Hepatocyte (in vitro differentiated cells): ENCODE results near the gene MSI2. TPM values are rescaled to one million over a fixed set of nuclear protein-coding genes. Genes with fewer than 3 reads are reported as not detected.

Experiments used
- DNase-seq: peaks from one replicate; pipeline ENCODE4 v3.0.0-alpha.2; 2016; ENCODE audit warnings: low spot score
- H2AFZ ChIP-seq: fragments of 200-600 bp; sonication (generic); 2 replicates; pipeline ENCODE4 v1.6.0; 2016; ENCODE audit warnings: antibody characterized with exemption, mild to moderate bottlenecking
- H3K27ac ChIP-seq: fragments of 200-600 bp; sonication (generic); 2 replicates; pipeline ENCODE4 v1.5.1; 2016; ENCODE audit warnings: mild to moderate bottlenecking
- H3K27me3 ChIP-seq: fragments of 200-600 bp; sonication (generic); 2 replicates; pipeline ENCODE4 v1.6.1; 2016
- H3K36me3 ChIP-seq: fragments of 200-600 bp; sonication (generic); replicated peaks from 2 replicates; pipeline ENCODE4 v1.5.1; 2016; ENCODE audit warnings: low read depth; ENCODE audit not compliant: insufficient read depth
- H3K4me1 ChIP-seq: fragments of 200-600 bp; sonication (generic); 2 replicates; pipeline ENCODE4 v1.5.1; 2016; ENCODE audit warnings: mild to moderate bottlenecking, moderate library complexity; ENCODE audit not compliant: insufficient read depth
- H3K4me2 ChIP-seq: fragments of 200-600 bp; sonication (generic); 2 replicates; pipeline ENCODE4 v1.6.0; 2016
- H3K4me3 ChIP-seq: fragments of 200-600 bp; sonication (generic); 2 replicates; pipeline ENCODE4 v1.5.1; 2016; ENCODE audit warnings: mild to moderate bottlenecking
- H3K79me2 ChIP-seq: fragments of 200-600 bp; sonication (generic); 2 replicates; pipeline ENCODE4 v1.6.0; 2017; ENCODE audit warnings: mild to moderate bottlenecking
- H3K9me2 ChIP-seq: fragments of 200-600 bp; sonication (generic); replicated peaks from 2 replicates; pipeline ENCODE4 v1.6.0; 2017; ENCODE audit warnings: mild to moderate bottlenecking; ENCODE audit not compliant: insufficient read depth
- H3K9me3 ChIP-seq: fragments of 200-600 bp; sonication (generic); 2 replicates; pipeline ENCODE4 v1.5.1; 2016; ENCODE audit warnings: low read depth, mild to moderate bottlenecking
- H4K20me1 ChIP-seq: fragments of 200-600 bp; sonication (generic); 2 replicates; pipeline ENCODE4 v1.6.0; 2016; ENCODE audit warnings: mild to moderate bottlenecking; ENCODE audit not compliant: insufficient read depth, poor library complexity, severe bottlenecking
- EZH2 ChIP-seq: fragments of 200-600 bp; sonication (generic); IDR thresholded peaks from 2 replicates; pipeline ENCODE4 v1.6.1; 2016; ENCODE audit warnings: antibody characterized with exemption, mild to moderate bottlenecking, borderline replicate concordance
- EZH2phosphoT487 ChIP-seq: fragments of 200-600 bp; sonication (generic); IDR thresholded peaks from one replicate; pipeline ENCODE4 v1.6.1; 2018; ENCODE audit warnings: antibody characterized with exemption, mild to moderate bottlenecking, low read depth, moderate library complexity; ENCODE audit not compliant: unreplicated experiment, severe bottlenecking
- WGBS: methylation state at CpG from one replicate; pipeline ENCODE4 v1.1.6; 2016; ENCODE audit warnings: low lambda C conversion rate; ENCODE audit errors: missing lambda C conversion rate; 5-methylcytosine and 5-hydroxymethylcytosine counted together
- polyA plus RNA-seq: library from polyadenylated mRNA; unstranded; fragments of >200 nt; fragmentation: Nextera tagmentation; extraction: Ambion mirVana; gene quantifications from 2 replicates; pipeline ENCODE4 v1.2.1, GENCODE V29; 2016
- total RNA-seq: library from RNA; depleted of rRNA; stranded (reverse); fragments of >200 nt; gene quantifications from 2 replicates; pipeline ENCODE4 v1.2.3, GENCODE V29; 2014
- TF ChIP-seq, protein P1 (sequence below): fragments of 200-600 bp; sonication (generic); IDR thresholded peaks from 2 replicates; pipeline ENCODE4 v1.5.1; 2016; ENCODE audit warnings: antibody characterized with exemption, mild to moderate bottlenecking; ENCODE audit not compliant: poor library complexity

Gene MSI2
- total and polyA plus RNA-seq, 2 experiments from 2014 or later, result 16.1 to 60.6 TPM

DNA sequence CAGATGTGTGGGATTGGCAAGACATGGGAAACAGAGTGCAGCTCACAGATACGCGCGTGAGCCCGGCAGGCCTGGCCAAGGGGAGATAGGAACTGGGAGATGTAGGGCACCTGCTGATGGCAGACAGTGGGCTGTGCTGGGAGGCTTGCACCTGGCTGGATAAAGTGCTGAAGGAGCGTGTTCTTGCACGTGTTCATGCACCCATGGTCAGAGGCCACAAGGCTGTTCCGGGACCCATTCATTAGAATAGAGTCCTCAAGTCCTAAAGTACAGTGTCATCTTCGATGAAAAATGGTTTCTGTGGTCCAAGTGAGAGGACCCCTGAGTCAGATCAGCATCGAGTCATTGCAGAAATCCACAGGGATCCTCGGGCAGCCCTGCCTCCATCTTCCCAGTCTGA, 252.3 kb downstream of the MSI2 start:
- Histone ChIP-seq H3K27ac (no peak overlapping the region), H3K79me2 (peaks cover 58% of the 10 kb centered on the region), H3K27me3 (no peaks in the 10 kb centered on the region), H3K4me2 (no peak overlapping the region), H3K4me1 (peaks cover 21% of the 10 kb centered on the region), H3K36me3 (no peaks in the 10 kb centered on the region), H3K4me3 (no peak overlapping the region), H4K20me1 (no peaks in the 10 kb centered on the region), H2AFZ (no peak overlapping the region), H3K9me2 (no peaks in the 10 kb centered on the region), H3K9me3 (no peaks in the 10 kb centered on the region)
- 94% methylated on average over 10 of the region's 10 CpGs for WGBS
- no peak for TF ChIP-seq EZH2phosphoT487
- no peak for DNase-seq

DNA sequence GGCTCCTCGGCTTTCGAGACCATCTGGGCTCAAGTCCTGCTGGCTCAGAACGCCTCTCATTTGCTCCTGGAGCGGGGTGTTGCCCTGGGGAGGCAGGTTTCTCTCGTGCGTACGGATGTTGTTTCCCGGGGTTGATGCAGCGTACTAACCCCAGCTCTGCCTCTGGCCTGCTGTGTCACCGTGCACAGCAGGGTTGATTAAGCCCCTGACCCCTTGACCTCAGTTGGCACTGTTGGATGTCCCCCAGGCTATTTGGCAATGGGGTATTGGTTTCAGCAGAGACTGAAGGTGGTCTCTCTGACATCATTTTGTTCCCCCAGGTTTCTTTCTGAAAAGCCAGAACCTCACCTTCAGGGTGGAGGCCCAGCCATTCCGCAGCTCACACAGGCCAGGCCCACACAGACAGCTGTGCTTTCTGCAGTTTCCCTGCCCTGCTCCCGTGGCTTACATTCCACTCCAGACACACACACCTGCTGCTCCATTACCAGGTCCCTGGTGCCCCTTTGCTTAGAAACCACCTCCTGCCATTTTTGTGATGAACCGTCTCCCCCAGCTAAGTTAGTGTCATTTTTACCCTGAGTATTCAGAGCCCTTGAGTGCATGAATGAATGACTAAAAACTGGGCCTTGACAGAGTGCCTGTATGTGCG, 255.3 kb downstream of the MSI2 start:
- Histone ChIP-seq H3K9me2 (no peaks in the 10 kb centered on the region), H3K4me1 (peaks cover 10% of the 10 kb centered on the region), H3K27me3 (no peaks in the 10 kb centered on the region), H3K4me2 (no peak overlapping the region), H3K36me3 (no peaks in the 10 kb centered on the region), H3K9me3 (no peaks in the 10 kb centered on the region), H3K4me3 (no peak overlapping the region), H3K27ac (no peak overlapping the region), H3K79me2 (peaks cover 68% of the 10 kb centered on the region), H2AFZ (no peak overlapping the region), H4K20me1 (no peaks in the 10 kb centered on the region)
- 86% methylated on average over 14 of the region's 14 CpGs for WGBS
- no peak for DNase-seq
- TF ChIP-seq EZH2 (no peak), EZH2phosphoT487 (no peak)
- TF ChIP-seq, protein P1, sequence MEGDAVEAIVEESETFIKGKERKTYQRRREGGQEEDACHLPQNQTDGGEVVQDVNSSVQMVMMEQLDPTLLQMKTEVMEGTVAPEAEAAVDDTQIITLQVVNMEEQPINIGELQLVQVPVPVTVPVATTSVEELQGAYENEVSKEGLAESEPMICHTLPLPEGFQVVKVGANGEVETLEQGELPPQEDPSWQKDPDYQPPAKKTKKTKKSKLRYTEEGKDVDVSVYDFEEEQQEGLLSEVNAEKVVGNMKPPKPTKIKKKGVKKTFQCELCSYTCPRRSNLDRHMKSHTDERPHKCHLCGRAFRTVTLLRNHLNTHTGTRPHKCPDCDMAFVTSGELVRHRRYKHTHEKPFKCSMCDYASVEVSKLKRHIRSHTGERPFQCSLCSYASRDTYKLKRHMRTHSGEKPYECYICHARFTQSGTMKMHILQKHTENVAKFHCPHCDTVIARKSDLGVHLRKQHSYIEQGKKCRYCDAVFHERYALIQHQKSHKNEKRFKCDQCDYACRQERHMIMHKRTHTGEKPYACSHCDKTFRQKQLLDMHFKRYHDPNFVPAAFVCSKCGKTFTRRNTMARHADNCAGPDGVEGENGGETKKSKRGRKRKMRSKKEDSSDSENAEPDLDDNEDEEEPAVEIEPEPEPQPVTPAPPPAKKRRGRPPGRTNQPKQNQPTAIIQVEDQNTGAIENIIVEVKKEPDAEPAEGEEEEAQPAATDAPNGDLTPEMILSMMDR, result no peak

DNA sequence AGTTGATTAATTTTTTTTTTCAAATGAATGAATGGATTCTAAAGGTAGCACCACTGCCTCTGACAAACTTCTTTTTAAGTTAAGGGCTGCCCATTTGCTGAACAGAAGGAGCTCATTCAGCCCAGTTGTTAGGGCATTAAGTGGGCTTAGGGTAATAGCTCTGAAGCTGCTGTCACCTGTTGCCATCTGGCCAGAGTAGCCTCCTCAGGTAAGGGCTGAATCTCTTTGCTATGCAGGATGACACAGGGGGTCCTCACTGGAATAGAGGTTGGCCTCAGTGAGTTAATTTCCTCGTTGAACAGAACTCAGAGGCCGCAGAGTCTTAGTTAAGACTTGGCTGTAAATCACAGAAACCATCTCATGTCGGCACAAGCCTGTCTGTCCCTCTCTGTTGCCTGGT, 255.9 kb downstream of the MSI2 start:
- Histone ChIP-seq H2AFZ (no peak overlapping the region), H3K4me2 (no peak overlapping the region)

DNA sequence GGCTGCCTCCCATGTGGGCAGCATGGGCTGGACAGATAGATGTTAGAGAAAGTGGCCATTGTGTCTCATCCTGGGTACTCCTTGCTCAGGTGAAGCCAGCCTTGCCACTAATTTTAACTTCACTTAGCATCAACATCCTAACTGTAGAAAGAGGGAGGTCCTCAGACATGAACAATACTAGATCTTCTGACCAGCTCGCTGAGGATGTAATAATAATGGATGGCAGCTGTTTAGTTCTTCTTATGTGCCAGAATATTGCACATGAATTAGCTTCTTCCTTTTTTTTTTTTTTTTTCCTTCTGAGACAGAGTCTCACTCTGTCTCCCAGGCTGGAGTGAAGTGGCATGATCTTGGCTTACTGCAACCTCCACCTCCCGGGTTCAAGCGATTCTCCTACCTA, 256.4 kb downstream of the MSI2 start:
- no peak for DNase-seq
- Histone ChIP-seq H2AFZ (no peak overlapping the region), H3K27me3 (no peaks in the 10 kb centered on the region), H3K36me3 (no peaks in the 10 kb centered on the region), H3K9me3 (no peaks in the 10 kb centered on the region), H3K4me3 (no peak overlapping the region), H3K4me2 (no peak overlapping the region), H4K20me1 (no peaks in the 10 kb centered on the region), H3K79me2 (peaks cover 66% of the 10 kb centered on the region), H3K27ac (no peak overlapping the region), H3K4me1 (peaks cover 12% of the 10 kb centered on the region), H3K9me2 (no peaks in the 10 kb centered on the region)
- WGBS, result 98% methylated on average over 3 of the region's 3 CpGs
- TF ChIP-seq, protein P1, result no peak
- TF ChIP-seq EZH2, result no peak
- TF ChIP-seq EZH2phosphoT487, result no peak

More for the DNA sequence above, 255.9 kb downstream of the MSI2 start:
- peaks cover 70% of the 10 kb centered on the region for H3K79me2 ChIP-seq
- H3K36me3 ChIP-seq, result no peaks in the 10 kb centered on the region
- 85% methylated on average over 3 of the region's 3 CpGs for WGBS
- H3K27ac ChIP-seq, result no peak overlapping the region
- no peaks in the 10 kb centered on the region for H3K9me3 ChIP-seq
- TF ChIP-seq EZH2 (no peak), EZH2phosphoT487 (no peak)
- TF ChIP-seq, protein P1, result no peak
- no peak for DNase-seq
- no peaks in the 10 kb centered on the region for H3K9me2 ChIP-seq
- peaks cover 12% of the 10 kb centered on the region for H3K4me1 ChIP-seq
- no peaks in the 10 kb centered on the region for H4K20me1 ChIP-seq
- no peaks in the 10 kb centered on the region for H3K27me3 ChIP-seq
- no peak overlapping the region for H3K4me3 ChIP-seq
